Pulmonary artery endothelial cell (primary cell): Measurements from ENCODE around the gene FGD5. TPM values are rescaled to one million over a fixed set of nuclear protein-coding genes. Genes with fewer than 3 reads are reported as not detected.

ENCODE experiments used
- DNase-seq: peaks from one replicate; pipeline ENCODE4 v3.0.0-alpha.2; 2011; ENCODE audit warnings: low read depth, low spot score
- total RNA-seq: library from RNA; depleted of rRNA; stranded (reverse); fragments of >200 nt; gene quantifications from 2 replicates; pipeline ENCODE4 v1.2.3, GENCODE V29; 2014

FGD5 gene, protein sequence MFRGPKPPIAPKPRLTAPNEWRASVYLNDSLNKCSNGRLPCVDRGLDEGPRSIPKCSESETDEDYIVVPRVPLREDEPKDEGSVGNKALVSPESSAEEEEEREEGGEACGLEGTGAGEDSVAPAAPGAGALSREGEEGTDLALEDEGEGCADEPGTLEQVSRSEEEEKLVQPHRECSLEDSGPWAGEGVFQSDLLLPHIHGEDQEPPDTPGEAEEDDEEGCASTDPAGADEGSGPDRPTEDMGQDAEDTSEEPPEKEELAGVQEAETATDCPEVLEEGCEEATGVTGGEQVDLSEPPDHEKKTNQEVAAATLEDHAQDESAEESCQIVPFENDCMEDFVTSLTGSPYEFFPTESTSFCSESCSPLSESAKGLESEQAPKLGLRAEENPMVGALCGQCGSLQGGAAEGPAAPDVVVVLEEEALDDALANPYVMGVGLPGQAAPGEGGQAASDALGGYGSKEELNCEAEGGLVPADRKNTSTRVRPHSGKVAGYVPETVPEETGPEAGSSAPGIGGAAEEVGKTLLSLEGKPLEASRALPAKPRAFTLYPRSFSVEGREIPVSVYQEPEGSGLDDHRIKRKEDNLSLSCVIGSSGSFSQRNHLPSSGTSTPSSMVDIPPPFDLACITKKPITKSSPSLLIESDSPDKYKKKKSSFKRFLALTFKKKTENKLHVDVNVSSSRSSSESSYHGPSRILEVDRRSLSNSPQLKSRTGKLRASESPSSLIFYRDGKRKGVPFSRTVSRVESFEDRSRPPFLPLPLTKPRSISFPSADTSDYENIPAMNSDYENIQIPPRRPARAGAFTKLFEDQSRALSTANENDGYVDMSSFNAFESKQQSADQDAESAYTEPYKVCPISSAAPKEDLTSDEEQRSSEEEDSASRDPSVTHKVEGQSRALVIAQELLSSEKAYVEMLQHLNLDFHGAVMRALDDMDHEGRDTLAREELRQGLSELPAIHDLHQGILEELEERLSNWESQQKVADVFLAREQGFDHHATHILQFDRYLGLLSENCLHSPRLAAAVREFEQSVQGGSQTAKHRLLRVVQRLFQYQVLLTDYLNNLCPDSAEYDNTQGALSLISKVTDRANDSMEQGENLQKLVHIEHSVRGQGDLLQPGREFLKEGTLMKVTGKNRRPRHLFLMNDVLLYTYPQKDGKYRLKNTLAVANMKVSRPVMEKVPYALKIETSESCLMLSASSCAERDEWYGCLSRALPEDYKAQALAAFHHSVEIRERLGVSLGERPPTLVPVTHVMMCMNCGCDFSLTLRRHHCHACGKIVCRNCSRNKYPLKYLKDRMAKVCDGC (N-terminal part only)
- 79.7 and 84.3 TPM in 2 replicates for total RNA-seq

DNA sequence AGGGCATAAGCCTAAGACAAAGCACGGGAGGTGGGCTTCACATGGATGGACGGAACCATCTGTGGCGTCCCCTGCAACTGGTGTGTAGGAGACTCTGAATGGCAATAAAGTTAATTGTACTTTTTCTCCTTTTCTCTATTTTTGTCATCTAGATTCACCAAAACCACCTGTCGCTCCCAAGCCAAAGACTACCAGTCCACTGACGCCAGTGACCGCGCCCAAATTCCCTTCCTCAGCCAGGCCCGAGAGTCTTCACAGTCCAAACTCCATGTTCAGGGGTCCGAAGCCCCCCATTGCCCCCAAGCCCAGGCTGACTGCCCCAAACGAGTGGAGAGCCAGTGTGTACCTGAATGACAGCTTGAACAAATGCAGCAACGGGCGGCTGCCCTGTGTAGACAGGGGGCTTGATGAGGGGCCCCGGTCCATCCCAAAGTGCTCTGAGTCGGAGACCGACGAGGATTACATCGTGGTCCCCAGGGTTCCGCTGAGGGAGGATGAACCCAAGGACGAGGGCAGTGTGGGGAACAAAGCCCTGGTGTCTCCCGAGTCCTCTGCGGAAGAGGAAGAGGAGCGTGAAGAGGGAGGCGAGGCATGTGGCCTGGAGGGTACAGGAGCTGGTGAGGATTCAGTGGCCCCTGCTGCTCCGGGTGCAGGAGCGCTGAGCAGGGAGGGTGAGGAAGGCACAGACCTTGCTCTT is at the start of gene FGD5:
TSS of gene FGD5 (plus strand) at position 159 of the 697 bp plus-strand sequence. CDS start at position 269, 110 bp downstream.
- no peak for DNase-seq

DNA sequence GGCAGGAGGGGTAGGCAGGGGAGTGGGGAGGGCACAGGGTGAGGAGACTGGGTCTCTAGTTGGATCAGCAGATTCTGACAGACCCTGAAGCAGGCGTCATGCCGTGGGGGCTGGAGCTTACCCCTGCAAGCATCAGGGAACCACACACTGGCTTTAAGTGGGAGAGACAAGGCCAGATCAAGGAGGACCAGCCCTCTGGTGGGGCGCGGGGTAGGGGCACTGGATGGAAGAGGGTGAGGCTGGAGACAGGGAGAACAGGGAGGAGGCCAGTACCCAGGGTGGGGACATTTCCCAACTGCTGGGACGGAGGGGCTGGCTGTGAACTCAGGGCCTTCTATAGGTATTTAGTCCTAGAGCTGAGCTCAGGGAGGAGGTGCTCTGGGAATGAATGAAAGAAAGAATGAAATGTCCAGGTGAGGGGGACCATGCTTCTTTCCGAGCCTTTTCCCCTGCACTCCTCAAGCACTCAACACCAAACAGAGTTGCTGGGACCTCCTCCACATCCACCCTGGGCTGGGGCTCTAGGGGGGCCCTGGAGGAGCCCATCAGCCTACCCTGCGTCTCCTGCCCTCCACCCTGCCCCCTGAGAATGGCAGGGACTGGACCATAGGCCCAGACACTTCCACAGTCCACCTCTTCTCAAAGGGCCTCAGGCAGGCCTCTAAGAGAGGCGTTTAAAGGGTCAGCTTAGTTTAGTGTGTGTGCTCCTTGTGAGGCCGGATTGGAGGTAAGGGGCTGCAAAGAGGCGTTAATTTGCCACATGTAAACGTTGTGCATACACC is 49.0 kb upstream of the FGD5 start:
- no peak for DNase-seq

DNA sequence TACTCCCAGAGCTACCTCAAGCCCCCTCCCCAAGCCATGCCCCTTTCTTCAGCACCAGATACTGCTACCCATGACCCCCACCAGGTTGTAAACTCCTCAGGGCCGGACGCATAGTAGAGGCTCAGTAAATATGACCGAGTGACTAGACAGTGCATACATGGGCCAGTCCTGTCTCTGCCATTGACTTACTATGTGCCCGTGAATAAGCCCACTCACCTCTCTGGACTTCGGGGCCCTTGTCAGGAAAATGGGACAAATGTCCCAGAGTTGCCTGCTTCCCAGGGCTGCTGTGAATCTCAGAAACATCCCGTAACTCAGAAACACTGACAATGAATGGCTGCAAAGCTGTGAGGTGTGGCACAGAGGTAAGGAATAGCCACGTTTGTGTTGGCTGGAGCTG is 48.2 kb upstream of the FGD5 start:
- DNase-seq, result no peak

DNA sequence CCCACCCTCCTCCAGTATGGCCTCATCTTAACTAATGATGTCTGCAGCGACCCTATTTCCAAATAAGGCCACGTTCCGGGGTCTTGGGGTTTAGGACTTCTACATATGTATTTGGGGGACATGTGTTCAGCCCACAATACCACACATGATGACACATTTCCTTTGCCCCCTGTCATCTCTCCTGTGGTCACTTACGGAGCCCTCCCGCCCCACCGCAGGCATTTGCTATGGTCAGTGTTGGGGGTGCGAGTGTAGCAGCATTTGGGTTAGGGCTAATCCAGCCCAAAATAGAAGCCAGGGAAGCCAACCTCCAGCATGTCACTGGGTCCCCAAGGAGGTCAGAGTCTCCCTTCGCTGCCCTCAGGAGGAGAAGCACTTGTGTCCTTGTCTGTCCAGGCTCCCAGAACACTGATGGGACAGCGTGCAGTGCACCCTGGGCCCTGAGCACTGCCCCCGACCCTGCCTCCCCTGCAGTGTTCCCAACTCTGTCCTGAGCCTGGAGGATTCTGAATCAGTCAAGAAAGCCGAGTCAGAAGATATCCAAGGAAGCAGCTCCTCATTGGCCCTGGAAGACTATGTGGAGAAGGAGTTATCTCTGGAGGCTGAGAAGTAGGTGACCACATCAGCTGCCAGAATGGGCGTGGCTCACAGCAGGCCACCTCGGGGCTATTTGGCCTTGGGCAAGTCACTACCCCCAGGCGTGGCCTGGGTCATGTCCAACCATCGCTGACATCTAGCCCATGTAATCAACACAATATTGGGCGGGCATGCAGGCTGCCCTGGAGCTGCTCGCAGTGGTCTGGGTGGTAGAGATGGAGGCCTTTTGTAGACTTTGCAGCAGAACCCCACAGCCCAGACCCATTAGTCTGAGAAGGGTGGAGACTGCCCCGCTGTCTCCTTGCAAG is 46.9 kb upstream of the FGD5 start:
- no peak for DNase-seq

DNA sequence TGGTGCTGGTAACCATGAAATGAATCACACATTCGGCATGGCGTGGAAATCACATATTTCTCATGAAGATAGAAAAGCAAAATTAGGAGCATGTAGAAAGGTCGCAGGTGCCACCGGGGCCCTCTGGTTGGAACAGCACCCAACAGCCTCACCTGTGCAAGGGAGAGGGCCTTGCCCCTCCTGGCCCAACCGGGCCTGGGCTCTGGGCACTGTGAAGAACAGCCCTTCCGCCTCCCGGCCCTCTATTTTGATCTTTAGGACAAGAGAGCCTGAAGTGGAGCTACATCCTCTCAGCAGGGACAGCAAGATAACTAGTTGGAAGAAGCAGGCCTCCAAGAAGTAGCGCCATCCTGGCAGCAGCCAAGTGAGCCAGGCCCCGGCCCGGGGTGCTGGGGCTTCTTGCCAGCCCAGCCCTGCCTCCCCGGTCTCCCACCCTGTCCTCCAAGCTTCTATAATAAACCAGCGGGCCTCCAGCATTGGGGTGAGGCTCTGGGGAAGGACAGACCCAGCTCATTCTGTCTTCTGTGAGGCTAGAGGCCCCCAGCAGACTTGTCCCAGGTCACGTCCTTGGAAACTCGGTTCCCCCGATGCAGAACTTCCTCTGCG is 46.1 kb upstream of the FGD5 start:
- no peak for DNase-seq

DNA sequence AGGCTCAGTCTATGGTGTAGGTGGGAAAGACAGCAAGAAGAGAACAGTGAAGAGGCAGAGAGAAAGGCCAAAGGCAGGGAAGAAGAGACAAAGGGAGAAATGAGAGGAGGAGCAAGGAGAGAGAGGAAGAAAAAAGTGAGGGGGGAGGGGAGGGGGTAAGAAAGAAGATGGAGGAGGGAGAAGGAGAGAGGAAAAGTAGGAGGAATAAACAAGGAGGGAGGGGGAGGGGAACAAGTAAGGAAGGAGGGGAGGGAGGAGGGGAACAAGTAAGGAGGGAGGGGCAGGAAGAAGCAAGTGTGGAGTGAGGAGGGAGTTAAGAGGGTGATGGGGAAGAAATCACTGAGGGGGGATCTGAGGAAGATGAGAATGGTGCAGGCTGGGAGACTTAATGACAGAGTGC is 45.5 kb upstream of the FGD5 start:
- no peak for DNase-seq

DNA sequence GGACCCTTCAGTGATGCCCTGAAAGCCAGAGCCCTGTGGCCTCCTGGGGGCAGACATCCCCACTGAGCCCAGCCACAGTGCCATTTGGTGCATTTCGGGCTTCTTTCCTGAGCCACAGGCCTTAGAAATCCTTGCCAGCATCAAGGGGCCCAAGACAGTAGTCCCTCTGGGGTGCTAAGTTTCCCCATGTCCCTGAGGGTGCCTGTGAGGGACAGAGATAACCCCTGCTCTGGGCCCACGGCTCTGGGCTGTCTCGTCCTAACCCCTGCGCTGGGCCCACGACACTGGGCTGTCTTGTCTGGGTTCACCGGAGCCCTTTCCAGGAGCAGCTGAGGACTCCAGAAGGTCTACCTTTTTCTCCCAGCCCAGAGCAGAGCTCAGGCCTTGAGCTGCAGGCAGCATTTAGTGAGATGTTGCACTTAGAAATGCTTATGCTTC is 45.1 kb upstream of the FGD5 start:
- DNase-seq, result no peak

DNA sequence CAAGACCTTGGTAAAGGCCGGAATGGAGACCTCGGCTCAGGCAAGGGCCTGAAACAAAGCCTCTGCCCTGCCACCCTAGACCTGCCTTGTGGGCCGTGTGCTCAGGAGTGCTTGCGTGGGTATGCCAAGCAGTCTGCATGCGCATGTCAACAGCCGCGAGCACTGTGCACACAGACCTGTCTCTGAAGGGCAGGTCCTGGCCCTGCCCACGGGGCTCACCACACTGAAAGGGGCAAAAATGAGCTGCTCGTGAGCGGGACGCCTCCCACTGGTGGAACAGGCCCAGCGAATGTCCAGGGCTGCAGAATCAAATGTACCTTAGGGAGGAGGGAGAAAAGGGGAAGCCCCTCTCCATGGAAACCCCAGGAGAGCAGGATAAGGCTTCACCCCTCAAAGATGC is 44.3 kb upstream of the FGD5 start:
- no peak for DNase-seq

DNA sequence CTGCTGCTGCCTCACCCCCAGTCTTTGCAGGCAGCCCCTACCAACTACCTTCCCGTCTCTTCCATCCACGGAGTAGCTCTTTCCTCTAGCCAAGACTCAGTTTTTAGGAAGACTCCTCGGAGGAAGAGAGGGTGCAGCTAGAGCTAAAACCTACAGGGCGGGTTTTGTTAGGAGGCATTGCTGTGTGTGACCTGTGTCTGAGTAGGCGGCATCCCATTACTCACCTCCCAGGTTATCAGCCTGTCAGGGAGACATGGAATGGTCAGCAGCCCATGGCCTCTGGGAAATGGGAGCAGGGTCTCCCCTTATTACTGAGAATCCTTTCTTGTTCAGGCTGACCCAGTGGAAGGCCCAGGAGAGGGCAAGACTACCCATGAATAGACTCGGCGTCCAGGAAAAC is 43.8 kb upstream of the FGD5 start:
- DNase-seq, result no peak

DNA sequence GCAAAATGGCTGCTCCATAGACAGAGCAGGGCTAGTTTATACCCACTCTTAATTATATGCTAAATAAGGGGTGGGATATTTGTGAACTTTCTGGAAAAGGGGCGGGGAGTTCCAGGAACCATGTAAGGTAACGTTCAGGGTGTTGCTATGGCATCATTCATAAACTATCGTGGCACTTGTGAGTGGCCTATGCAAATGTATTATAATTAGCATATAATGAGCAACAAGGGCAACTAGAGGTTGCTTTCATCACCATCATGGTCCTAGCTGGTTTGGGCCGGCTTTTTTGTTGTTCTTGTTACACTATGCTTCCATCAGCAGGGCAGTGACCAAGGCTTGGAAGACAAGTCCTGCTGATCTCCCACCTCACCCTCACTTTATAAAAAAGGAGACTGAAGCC is 43.2 kb upstream of the FGD5 start:
- no peak for DNase-seq

DNA sequence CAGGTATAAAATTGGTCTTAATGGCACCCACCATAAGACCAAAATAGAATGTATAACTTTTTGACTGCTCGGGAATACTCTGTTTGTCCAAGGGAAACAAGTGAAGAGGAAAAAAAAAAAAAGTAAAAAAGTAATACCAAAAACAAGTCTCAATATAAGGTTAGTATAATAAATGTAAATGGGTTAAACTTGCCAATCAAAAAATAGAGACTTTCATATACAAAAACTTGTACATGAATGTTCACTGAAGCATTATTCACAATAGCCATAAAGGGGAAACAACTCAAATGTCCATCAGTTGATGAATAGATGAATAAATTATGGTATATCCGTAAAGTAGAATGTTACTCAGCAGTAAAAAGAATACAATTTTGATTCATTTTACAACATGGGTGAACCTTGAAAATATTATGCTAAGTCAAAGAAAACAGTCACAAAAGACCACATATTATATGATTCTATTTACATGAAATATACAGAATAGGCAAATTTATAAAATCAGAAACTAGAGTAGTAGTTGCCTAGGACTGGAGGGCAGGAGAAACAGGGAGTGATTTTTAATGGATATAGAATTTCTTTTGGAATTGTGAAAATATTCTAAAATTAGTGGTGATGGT is 39.6 kb upstream of the FGD5 start:
- no peak for DNase-seq

DNA sequence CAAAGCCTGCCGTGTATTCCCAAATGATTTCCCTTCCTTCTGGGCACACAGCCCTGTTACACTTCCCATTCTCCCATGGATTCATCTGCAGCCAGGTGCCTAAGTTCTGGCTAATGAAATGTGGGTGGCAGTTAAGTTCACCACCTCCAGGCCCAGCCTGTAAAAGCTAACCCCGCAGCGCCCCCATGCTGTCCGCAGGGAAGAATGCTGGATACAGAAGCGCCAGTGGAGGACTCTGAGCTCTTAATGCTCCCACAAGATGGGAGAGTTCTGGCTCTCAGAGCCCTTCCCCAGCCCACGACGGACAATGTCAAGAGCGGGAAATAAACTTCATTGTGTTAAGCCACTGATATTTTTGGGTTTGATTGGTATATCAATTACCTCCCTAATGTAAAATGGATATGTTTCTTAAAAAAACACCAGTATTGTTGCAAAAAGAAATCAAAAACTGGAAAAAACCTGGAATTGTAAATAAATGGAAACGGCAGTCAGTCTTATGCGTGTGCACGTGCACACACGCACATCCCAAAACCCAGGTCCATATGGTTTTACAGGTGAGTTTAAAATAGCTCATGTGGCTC is 37.7 kb upstream of the FGD5 start:
- DNase-seq, result no peak

DNA sequence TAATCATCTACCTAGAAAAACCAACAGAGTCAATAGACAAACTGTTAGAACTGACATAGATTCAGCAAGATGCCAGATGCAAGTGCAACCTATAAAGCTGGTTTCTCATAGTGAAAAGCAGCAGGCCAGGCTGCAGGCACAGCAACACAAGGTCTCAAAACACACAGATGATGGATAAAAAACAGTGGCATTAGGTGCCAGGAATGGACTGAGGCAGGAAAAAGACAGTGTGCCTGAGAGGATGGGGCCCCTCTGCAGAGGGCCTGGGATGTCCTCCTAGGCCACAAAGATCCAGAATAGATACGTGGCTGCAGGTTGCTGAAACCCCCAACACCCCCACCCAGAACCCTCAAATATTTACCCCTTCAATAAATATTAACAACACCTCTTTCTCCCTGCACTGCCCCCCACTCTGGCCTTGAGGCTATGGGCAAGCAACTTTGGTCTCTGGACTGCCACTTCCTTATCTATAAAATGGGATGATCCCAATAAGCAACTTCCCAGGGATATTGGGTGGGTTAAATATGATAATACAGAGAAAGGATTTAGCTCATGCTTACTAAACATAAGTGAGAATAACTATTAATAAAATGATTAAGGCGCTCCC is 35.2 kb upstream of the FGD5 start:
- DNase-seq, result no peak

DNA sequence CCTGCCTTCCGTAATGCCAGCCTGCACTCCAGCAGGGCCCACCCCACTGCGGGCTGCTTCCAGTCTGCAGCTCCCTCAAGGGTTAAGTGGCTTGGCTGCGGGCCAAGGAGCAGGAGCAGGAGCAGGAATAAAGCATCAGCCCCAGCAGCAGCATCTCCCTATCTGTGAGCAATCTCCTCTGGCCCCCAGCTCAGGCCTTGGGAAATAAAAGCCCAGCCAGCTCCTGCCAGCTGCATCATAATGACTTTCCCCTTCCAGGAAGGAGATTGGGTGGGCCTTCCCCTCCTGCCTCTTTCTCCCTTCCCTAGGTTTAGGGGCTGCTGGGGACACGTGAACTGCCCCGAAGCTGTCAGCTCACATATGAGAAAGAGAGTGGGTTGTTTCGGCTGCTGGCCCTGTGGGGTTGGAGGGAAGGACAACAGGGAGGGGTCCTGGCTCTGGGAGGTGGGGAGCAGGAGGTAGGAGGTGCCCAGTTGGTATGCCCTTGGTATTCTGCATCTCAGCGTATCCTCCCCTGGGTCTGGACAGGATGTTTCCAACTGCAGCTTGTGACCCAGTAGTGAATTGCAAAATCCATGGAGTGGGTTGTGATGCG is 34.6 kb upstream of the FGD5 start:
- no peak for DNase-seq

DNA sequence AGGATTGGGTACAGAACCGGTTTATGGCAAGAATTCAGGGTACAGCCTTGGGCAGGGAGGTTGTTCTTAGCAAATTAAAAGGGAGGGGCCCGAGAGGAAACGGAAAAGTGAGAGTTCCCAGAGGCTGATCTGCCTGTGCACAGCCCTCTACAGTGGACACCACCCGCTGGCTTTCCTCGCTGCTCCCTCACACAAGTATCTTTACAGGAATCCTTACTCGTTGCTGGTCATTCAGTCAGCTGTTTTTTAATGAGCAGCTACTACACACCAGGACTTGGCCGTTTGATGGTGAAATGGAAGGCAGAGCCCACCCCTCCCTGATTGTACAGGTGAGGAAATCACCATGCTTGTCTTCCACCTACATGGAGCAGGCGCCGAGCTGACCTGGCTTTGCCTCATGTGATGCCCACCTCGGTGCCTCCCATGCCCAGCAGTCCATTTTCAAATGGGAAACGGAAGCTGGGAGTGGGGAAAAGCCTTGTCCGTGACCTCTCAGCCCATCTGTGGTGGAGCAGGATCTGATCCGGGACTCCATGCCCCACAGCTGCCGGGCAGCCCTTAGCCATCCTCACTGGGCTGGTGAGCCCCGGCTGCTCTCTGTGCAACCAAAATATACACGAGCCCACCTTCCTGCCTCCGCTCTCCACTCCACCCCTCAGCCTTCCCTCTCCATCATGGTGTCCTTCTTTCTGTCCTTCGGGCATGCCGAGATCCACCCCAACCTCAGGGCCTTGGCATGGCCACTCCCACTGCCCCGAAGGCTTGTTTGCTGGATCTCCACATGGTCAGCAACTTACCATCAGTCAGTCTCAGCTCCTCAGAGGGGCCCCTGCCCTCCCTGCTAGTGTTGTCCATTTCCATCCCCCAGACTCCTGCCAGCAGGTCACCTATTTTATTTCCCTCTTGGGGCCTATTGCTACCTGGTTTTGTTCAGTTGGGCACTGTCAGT is 33.3 kb upstream of the FGD5 start:
- DNase-seq, result no peak

DNA sequence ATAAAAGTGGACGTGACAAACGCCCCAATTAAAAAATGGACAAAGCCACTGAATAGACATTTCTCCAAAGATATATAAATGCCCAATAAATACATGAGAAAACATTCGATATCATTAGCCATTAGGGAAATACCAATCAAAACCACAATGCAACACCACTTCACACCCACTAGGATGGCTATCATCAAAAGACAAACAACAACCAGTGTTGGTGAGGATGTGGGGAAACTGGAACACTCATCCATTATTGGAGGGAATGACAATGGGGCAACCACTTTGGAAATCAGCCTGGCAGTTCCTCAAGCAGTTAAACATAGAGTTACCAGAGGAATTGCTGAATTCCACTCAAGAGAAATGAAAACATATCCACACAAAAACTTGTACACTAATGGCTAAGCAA is 32.4 kb upstream of the FGD5 start:
- DNase-seq, result no peak
